ENCODE measurements around the gene COBL. TPM values are rescaled to one million over a fixed set of nuclear protein-coding genes. Genes with fewer than 3 reads are reported as not detected.

COBL gene
- total RNA-seq, 1 experiment from 2014 or later: 52.3 TPM

- H2BK15ac ChIP-seq (ENCODE audit: low read depth, low read length): no peak overlapping the region
- Mint-ChIP-seq H3K27ac (0 out of 7 replicates have a peak overlapping the region, but pooled peaks of 1 of the 3 experiments have one; percentile 22), H3K9me3 (no peaks in the 10 kb centered on the region; a peak in 1 of 5 replicates), H3K4me1 (peaks cover 11 to 13% of the 10 kb centered on the region in 2 experiments), H3K36me3 (ENCODE audit: insufficient read depth in 1 of 3, low read depth in 3 of 3) (peaks cover 8 to 20% (median 10%) of the 10 kb centered on the region in 3 experiments; a peak in 5 of 7 replicates), H3K27me3 (ENCODE audit: low read depth) (no peaks in the 10 kb centered on the region), H3K4me3 (no peak overlapping the region)
- no peak overlapping the region for H4K91ac ChIP-seq (ENCODE audit: insufficient read length, low read depth, low read length)
- peaks cover 2% of the 10 kb centered on the region; the same call in 1 of the 2 replicates for H3K4me1 ChIP-seq (ENCODE audit: insufficient read depth, low read length)
- H3K4me2 ChIP-seq (ENCODE audit: insufficient read depth, insufficient read length, low read length): no peak overlapping the region
- H3K4ac ChIP-seq (ENCODE audit: low read depth, low read length): no peak overlapping the region
- no peak overlapping the region for H4K8ac ChIP-seq (replicated peaks; ENCODE audit: insufficient read length, low read depth, low read length)
- H3K18ac ChIP-seq (ENCODE audit: insufficient read length, low read depth, low read length): no peak overlapping the region
- no peak overlapping the region for H2BK5ac ChIP-seq (ENCODE audit: insufficient read length, low read length)
- H3K14ac ChIP-seq (ENCODE audit: insufficient read depth, low read length): no peak overlapping the region
- H3K9me3 ChIP-seq (ENCODE audit: control insufficient read depth, low read depth, low read length): no peaks in the 10 kb centered on the region
- no peaks in the 10 kb centered on the region for H3K23me2 ChIP-seq (ENCODE audit: insufficient read length, low read depth, low read length, poor library complexity, severe bottlenecking)
- WGBS (ENCODE audit: extremely low coverage, insufficient read length, low lambda C conversion rate): no CpG with 5 or more reads among the region's 6 CpGs
- no peaks in the 10 kb centered on the region for H3K79me1 ChIP-seq (ENCODE audit: insufficient read depth, low read depth, low read length, poor library complexity, severe bottlenecking)
- H2BK120ac ChIP-seq (ENCODE audit: low read depth, low read length, poor library complexity, severe bottlenecking): no peak overlapping the region
- H2BK12ac ChIP-seq (ENCODE audit: insufficient read length, low read depth, low read length): no peak overlapping the region
- H3K79me2 ChIP-seq (ENCODE audit: insufficient read depth, low read length): no peaks in the 10 kb centered on the region
- TF ChIP-seq CTCF (conservative IDR thresholded peaks at IDR 0.05): no peak
- H3K56ac ChIP-seq (ENCODE audit: insufficient read length, low read depth, low read length): no peak overlapping the region
- no peak overlapping the region for H2AFZ ChIP-seq (ENCODE audit: low read length)
- no peak overlapping the region for H3K27ac ChIP-seq (ENCODE audit: insufficient read length, low read depth, low read length)
- H4K20me1 ChIP-seq (ENCODE audit: control insufficient read depth, insufficient read depth, insufficient read length): no peaks in the 10 kb centered on the region
- no peak overlapping the region for H3K9ac ChIP-seq (ENCODE audit: extremely low read depth, insufficient read length, low read length)
- no peak overlapping the region for H3K23ac ChIP-seq (ENCODE audit: insufficient read length, low read depth, low read length)
- no peak for DNase-seq
- H2BK20ac ChIP-seq (ENCODE audit: low read depth, low read length, poor library complexity, severe bottlenecking): no peak overlapping the region
- H3T11ph ChIP-seq (ENCODE audit: low read length): no peak overlapping the region
- no peak overlapping the region for H4K5ac ChIP-seq (ENCODE audit: insufficient read length, low read depth, low read length)
- H3K27me3 ChIP-seq (ENCODE audit: insufficient read depth, low read length): no peaks in the 10 kb centered on the region
- H2AK5ac ChIP-seq (ENCODE audit: insufficient read length, low read length): no peak overlapping the region
These were observed 250.8 kb downstream of the COBL start for GRCh38 chr7:51065766-51066165.

Measured in H9 (cell line).